B cell (primary cell): ENCODE results near the gene ZCCHC3. TPM values are rescaled to one million over a fixed set of nuclear protein-coding genes. Genes with fewer than 3 reads are reported as not detected.

Experiments used
- ATAC-seq: fragments of 200-7000 bp; cut with Tn5 transposase; one replicate; pipeline ENCODE4 v1.10.0; 2021; ENCODE audit warnings: low read depth, mild to moderate bottlenecking, moderate number of reproducible peaks, moderate library complexity
- CTCF ChIA-PET: fragments of 350-600 bp; sonication (Branson Sonifier 250); formaldehyde crosslinking; loops from one replicate; lab custom pipeline; 2021; ENCODE audit warnings: antibody characterized with exemption, inconsistent platforms; lab: Charles Lee
- POLR2A ChIA-PET: fragments of 350-600 bp; sonication (Branson Sonifier 250); formaldehyde crosslinking; loops from one replicate; lab custom pipeline; 2021; ENCODE audit warnings: antibody characterized with exemption; lab: Charles Lee
- DNase-seq: peaks from one replicate; pipeline ENCODE4 v3.0.0; 2013
- H2AFZ ChIP-seq: 2 replicates; pipeline ENCODE4 v1.6.1; 2012; ENCODE audit warnings: mild to moderate bottlenecking, low read depth, low read length; ENCODE audit not compliant: insufficient read depth, poor library complexity, severe bottlenecking
- H3K27ac ChIP-seq, 2 donors: 1 replicate in 1 of 2; 2 replicates in 1 of 2; pipeline ENCODE4 v1.5.1; 2012 to 2013; ENCODE audit warnings: low read length in 2 of 2, mild to moderate bottlenecking in 2 of 2, moderate library complexity in 1 of 2
- H3K27me3 ChIP-seq, 4 experiments: fragments of 200-600 bp in 1 of 4; sonication (generic) in 1 of 4; replicated peaks in 1 of 4; 1 replicate in 2 of 4; 2 replicates in 2 of 4; pipeline versions ENCODE4 v1.6.1 to v1.7.0; 2013 to 2016; ENCODE audit warnings: low read length in 3 of 4, mild to moderate bottlenecking in 2 of 4, mixed read lengths in 1 of 4, moderate library complexity in 1 of 4; ENCODE audit not compliant: insufficient read depth in 4 of 4, control insufficient read depth in 3 of 4; ENCODE audit errors: control extremely low read depth in 1 of 4
- H3K36me3 ChIP-seq, 2 experiments: replicated peaks in 1 of 2; 1 replicate in 1 of 2; 2 replicates in 1 of 2; pipeline versions ENCODE4 v1.6.1 to v1.7.1; 2013; ENCODE audit warnings: low read length in 1 of 2; ENCODE audit not compliant: insufficient read depth in 2 of 2, control insufficient read depth in 1 of 2; ENCODE audit errors: control extremely low read depth in 1 of 2, extremely low read depth in 1 of 2
- H3K4me1 ChIP-seq, 2 donors: fragments of 200-600 bp in 1 of 2; sonication (generic) in 1 of 2; 1 replicate in 1 of 2; 2 replicates in 1 of 2; pipeline versions ENCODE4 v1.5.1 to v1.6.1; 2013 to 2017; ENCODE audit warnings: low read length in 2 of 2; ENCODE audit not compliant: control insufficient read depth in 2 of 2, insufficient read depth in 2 of 2
- H3K4me2 ChIP-seq: replicated peaks from 2 replicates; pipeline ENCODE3; 2012; ENCODE audit warnings: mild to moderate bottlenecking, low read depth, low read length; ENCODE audit not compliant: poor library complexity, severe bottlenecking
- H3K4me3 ChIP-seq, 5 experiments: fragments of 200-600 bp in 1 of 5; sonication (generic) in 1 of 5; 1 replicate in 3 of 5; 2 replicates in 2 of 5; pipeline versions ENCODE4 v1.5.1 to v1.7.0; 2011 to 2016; ENCODE audit warnings: low read length in 4 of 5, mild to moderate bottlenecking in 4 of 5, low read depth in 2 of 5, control low read depth in 1 of 5, moderate library complexity in 1 of 5; ENCODE audit not compliant: insufficient read depth in 1 of 5; ENCODE audit errors: control extremely low read depth in 1 of 5, extremely low read depth in 1 of 5
- H3K79me2 ChIP-seq: fragments of 200-600 bp; sonication (generic); one replicate; pipeline ENCODE4 v1.6.0; 2016; ENCODE audit warnings: low read length; ENCODE audit not compliant: control insufficient read depth, insufficient read depth
- H3K9ac ChIP-seq: fragments of 200-600 bp; sonication (generic); 2 replicates; pipeline ENCODE4 v1.6.1; 2017; ENCODE audit warnings: mild to moderate bottlenecking, low read length, moderate library complexity
- H3K9me3 ChIP-seq, 3 donors: one replicate each; pipeline versions ENCODE4 v1.6.1 to v1.7.1; 2013; ENCODE audit warnings: low read length in 2 of 3; ENCODE audit not compliant: control insufficient read depth in 2 of 3, insufficient read depth in 1 of 3; ENCODE audit errors: control extremely low read depth in 1 of 3
- H4K20me1 ChIP-seq: 2 replicates; pipeline ENCODE4 v1.6.0; 2012; ENCODE audit warnings: mild to moderate bottlenecking, low read length; ENCODE audit not compliant: insufficient read depth, control insufficient read depth, poor library complexity, severe bottlenecking
- H3K27ac Mint-ChIP-seq: one replicate; pipeline ENCODE4 v1.8.0; 2021; ENCODE audit warnings: mixed read lengths
- H3K27me3 Mint-ChIP-seq: one replicate; pipeline ENCODE4 v1.8.0; 2021; ENCODE audit warnings: mixed read lengths
- H3K4me1 Mint-ChIP-seq: one replicate; pipeline ENCODE4 v1.8.0; 2021; ENCODE audit warnings: mixed read lengths
- H3K4me3 Mint-ChIP-seq: one replicate; pipeline ENCODE4 v1.8.0; 2021; ENCODE audit warnings: mixed read lengths
- H3K9me3 Mint-ChIP-seq: one replicate; pipeline ENCODE4 v1.8.0; 2022; ENCODE audit warnings: mixed read lengths; ENCODE audit not compliant: insufficient read depth
- EZH2 ChIP-seq: IDR thresholded peaks from 2 replicates; pipeline ENCODE4 v1.6.1; 2012; ENCODE audit warnings: borderline replicate concordance, low read depth, mild to moderate bottlenecking, moderate library complexity, low read length; ENCODE audit not compliant: insufficient read depth, poor library complexity, severe bottlenecking
- WGBS: methylation state at CpG from one replicate; pipeline ENCODE4 v1.1.5; 2013; ENCODE audit warnings: missing lambda C conversion rate; ENCODE audit not compliant: insufficient coverage; 5-methylcytosine and 5-hydroxymethylcytosine counted together
- intact Hi-C: fragments of 100-400 bp; cut with micrococcal nuclease; formaldehyde crosslinking; loops from one replicate; pipeline ENCODE4 v1.10.0; 2022
- polyA plus RNA-seq: library from polyadenylated mRNA; depleted of rRNA; stranded (reverse); fragments of >200 nt; gene quantifications from 2 replicates; pipeline ENCODE4 v1.2.3, GENCODE V29; 2012
- total RNA-seq, 2 donors: library from RNA; stranded (reverse); fragments of 120-200 nt in 1 of 2; gene quantifications; 1 replicate in 1 of 2; 2 replicates in 1 of 2; pipeline versions ENCODE4 v1.2.3 to v1.2.4, GENCODE V29; 2013 to 2022
- TF ChIP-seq, protein P1 (sequence below): fragments of 200-600 bp; IDR thresholded peaks from one replicate; pipeline ENCODE4 v1.8.0; 2022; ENCODE audit warnings: antibody characterized with exemption, mild to moderate bottlenecking

The ZCCHC3 gene
- total and polyA plus RNA-seq, 2 donors (not counting 1 experiment from before 2014, with no cell fraction given) = 12.8 to 35.7 TPM

DNA sequence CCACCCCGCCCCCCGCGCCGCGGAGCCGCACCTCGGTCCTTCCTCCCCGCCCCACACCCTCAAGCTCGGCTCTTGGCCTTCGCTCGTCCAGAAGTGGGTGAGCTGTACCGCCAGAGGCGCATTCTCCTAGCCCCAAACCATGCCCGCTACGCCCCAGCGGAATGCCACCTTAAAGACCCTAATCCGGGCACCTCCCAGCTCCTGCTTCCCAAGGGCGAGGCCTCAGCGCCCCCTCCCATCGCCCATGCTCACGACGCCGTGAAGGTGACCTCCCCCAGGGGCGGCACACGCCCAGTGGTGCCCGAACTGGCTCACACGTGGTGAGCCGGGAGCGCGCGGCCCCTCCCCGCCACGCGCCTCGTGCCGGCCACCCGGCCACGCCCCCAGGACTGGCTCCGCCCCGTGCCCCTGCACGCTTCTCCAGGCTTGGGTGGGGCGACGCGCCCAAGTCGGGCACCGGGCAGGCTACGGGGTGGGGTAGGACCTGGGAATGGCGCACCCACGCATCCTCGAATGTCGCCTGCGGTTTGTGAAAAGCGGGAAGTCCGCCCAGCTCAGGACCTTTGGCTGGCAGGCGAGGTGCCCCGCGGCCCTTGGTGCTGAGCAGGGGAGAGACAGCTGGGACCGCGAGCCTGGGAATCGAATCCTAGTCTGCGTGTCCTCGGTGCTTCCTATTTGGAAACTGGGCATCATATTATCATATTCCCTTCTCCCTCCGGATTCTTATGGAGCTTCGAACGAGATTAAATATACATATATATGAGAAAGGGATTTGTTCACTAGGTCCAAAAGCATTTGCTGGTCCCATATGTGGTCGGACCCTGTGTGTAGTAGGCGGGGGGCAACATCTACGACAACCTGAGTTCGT is 27.0 kb downstream of the ZCCHC3 start:
- peak; percentile 57 for ATAC-seq
- TF ChIP-seq, protein P1, sequence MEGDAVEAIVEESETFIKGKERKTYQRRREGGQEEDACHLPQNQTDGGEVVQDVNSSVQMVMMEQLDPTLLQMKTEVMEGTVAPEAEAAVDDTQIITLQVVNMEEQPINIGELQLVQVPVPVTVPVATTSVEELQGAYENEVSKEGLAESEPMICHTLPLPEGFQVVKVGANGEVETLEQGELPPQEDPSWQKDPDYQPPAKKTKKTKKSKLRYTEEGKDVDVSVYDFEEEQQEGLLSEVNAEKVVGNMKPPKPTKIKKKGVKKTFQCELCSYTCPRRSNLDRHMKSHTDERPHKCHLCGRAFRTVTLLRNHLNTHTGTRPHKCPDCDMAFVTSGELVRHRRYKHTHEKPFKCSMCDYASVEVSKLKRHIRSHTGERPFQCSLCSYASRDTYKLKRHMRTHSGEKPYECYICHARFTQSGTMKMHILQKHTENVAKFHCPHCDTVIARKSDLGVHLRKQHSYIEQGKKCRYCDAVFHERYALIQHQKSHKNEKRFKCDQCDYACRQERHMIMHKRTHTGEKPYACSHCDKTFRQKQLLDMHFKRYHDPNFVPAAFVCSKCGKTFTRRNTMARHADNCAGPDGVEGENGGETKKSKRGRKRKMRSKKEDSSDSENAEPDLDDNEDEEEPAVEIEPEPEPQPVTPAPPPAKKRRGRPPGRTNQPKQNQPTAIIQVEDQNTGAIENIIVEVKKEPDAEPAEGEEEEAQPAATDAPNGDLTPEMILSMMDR = peak; percentile 56
- TF ChIP-seq EZH2 = no peak
- peak; percentile 95 for DNase-seq

More for the DNA sequence above, 27.0 kb downstream of the ZCCHC3 start:
- Mint-ChIP-seq H3K4me3 (peak overlapping the region; percentile 95), H3K4me1 (peaks cover 26% of the 10 kb centered on the region), H3K9me3 (no peaks in the 10 kb centered on the region), H3K27me3 (no peaks in the 10 kb centered on the region), H3K27ac (peak overlapping the region; percentile 95)
- ChIA-PET CTCF (interaction anchor here (0.9 to 7.5 kb wide), 6 partner anchors 10 to 66 kb away, joined by 3 to 58 read pairs (median 5); partner anchors contain the start of gene ZCCHC3), POLR2A (interaction anchor here (0.6 to 4.8 kb wide), 11 partner anchors 9 to 219 kb away, joined by 3 to 35 read pairs (median 5); partner anchors contain the start of genes CSNK2A1 and ZCCHC3)
- H3K9ac ChIP-seq = peak overlapping the region; percentile 77
- peaks cover 0 to 4% (median 0%) of the 10 kb centered on the region in 3 donors for H3K9me3 ChIP-seq
- peaks cover 20% of the 10 kb centered on the region for H4K20me1 ChIP-seq
- H2AFZ ChIP-seq = peak overlapping the region; percentile 91
- H3K36me3 ChIP-seq = peaks cover 0 to 3% of the 10 kb centered on the region in 2 experiments
- intact Hi-C loops = loop anchor here (1.0 kb wide), 6 partner anchors 14 to 138 kb away; partner anchors contain the start of genes C20orf96, NRSN2, RBCK1 and TBC1D20
- peaks cover 15 to 29% of the 10 kb centered on the region in 2 donors for H3K4me1 ChIP-seq
- no peaks in the 10 kb centered on the region for H3K27me3 ChIP-seq
- H3K4me3 ChIP-seq = peak overlapping the region; percentile 58 to 95 (median 79)
- under 1% methylated on average over 53 of the region's 69 CpGs for WGBS
- H3K79me2 ChIP-seq = no peaks in the 10 kb centered on the region
- peak overlapping the region; percentile 65 to 89 for H3K27ac ChIP-seq
- peak overlapping the region; percentile 97 for H3K4me2 ChIP-seq
